K562 (cell line): ENCODE results near the gene BNIP1.

Experiments
- CTCF ChIP-seq, 3 experiments: IDR thresholded peaks in 2 of 3; conservative IDR thresholded peaks in 1 of 3; 2 replicates each; pipeline ENCODE4 v1.5.1; 2011 to 2012; ENCODE audit warnings: low read length in 3 of 3, mild to moderate bottlenecking in 3 of 3, control low read depth in 2 of 3, improper control_type of control experiment in 1 of 3, inconsistent platforms in 1 of 3, low read depth in 1 of 3, mixed read lengths in 1 of 3, moderate library complexity in 1 of 3; ENCODE audit not compliant: insufficient read depth in 2 of 3
- FOXP4 ChIP-seq: sonication (generic); formaldehyde crosslinking; IDR thresholded peaks from 2 replicates; pipeline ENCODE4 v1.8.0; 2022; ENCODE audit warnings: mild to moderate bottlenecking, missing genetic modification reagents, borderline replicate concordance
- HDGF ChIP-seq: fragments of 450-650 bp; IDR thresholded peaks from 2 replicates; pipeline ENCODE4 v1.6.1; 2016
- JUN ChIP-seq, 2 experiments: sonication (generic) in 1 of 2; formaldehyde crosslinking in 1 of 2; IDR thresholded peaks; 2 replicates each; pipeline versions ENCODE4 v1.6.1 to v1.8.0; 2012 to 2022; ENCODE audit warnings: borderline replicate concordance in 2 of 2, mild to moderate bottlenecking in 2 of 2, improper control_type of control experiment in 1 of 2, low read depth in 1 of 2, low read length in 1 of 2, missing genetic modification reagents in 1 of 2
- PKNOX1 ChIP-seq: fragments of 450-650 bp; IDR thresholded peaks from 2 replicates; pipeline ENCODE4 v1.6.1; 2016
- POLR2A ChIP-seq: fragments of 450-650 bp; conservative IDR thresholded peaks from 2 replicates; pipeline ENCODE4 v1.6.1; 2016
- RCOR1 ChIP-seq, 2 experiments: IDR thresholded peaks; 2 replicates each; pipeline ENCODE4 v1.6.1; 2012; ENCODE audit warnings: low read depth in 2 of 2, low read length in 2 of 2, borderline replicate concordance in 1 of 2, improper control_type of control experiment in 1 of 2
- TCF7 ChIP-seq: sonication (generic); IDR thresholded peaks from 2 replicates; pipeline ENCODE4 v1.6.1; 2016; ENCODE audit warnings: antibody characterized with exemption, borderline replicate concordance
- ZNF274 ChIP-seq: IDR thresholded peaks from 2 replicates; pipeline ENCODE4 v1.6.1; 2011; ENCODE audit warnings: low read depth, mild to moderate bottlenecking, low read length, moderate library complexity, borderline replicate concordance
- ZNF589 ChIP-seq: fragments of 200-800 bp; sonication (Bioruptor generic); IDR thresholded peaks from 2 replicates; pipeline ENCODE4 v1.6.1; 2016; ENCODE audit warnings: low read depth, missing genetic modification characterization, missing compliant biosample characterization
- ZNF76 ChIP-seq: fragments of 250-450 bp; sonication (Bioruptor Pico); IDR thresholded peaks from 2 replicates; pipeline ENCODE4 v1.4.0; 2020; ENCODE audit warnings: mild to moderate bottlenecking, moderate library complexity, borderline replicate concordance
- TF ChIP-seq, protein P1 (sequence below): sonication (generic); formaldehyde crosslinking; IDR thresholded peaks from 2 replicates; pipeline ENCODE4 v1.8.0; 2023; ENCODE audit warnings: mild to moderate bottlenecking, missing genetic modification reagents

DNA sequence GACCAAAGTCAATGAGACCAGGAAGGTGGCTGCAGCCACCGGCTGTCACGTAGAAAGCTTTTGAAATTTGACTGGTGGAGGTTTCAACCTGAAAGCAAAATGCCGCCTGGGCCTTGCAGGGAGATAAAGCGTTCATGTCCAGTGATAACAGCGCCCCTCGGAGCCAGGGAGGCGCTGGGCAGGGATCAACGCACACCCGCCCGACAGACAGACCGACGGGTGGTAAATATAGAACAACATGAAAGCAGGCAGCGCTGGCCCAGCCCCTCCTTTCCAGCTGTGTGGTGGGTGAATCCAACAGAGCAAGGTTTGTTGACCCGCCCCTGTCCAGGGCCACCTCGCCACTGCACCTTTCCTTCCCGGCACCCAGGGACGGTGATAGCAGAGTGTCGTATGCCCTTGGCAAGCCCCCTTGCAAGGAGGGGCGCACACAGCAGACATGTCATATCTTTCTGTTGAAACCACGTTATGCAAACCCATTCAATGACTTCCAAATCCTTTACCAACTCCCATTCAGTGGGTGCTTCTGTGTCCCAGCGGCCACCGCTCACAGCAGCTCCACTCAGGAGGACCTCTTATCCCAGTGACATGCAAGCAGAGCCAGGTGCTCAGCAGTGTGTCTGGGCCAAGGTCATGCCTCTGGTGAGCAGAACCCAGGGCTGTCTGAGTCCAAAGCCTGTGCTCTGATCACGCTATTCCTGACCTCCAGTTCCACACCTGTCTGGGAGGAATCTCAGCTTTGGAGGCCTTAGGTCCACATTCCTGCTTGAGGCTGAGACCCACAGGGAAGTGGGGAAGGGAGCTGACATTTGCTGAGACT, 52.0 kb downstream of the BNIP1 start:
- TF ChIP-seq RCOR1 (IDR thresholded peaks at IDR 0.05; ENCODE audit: borderline replicate concordance in 1 of 2, low read depth in 2 of 2, low read length in 2 of 2) = no peak
- TF ChIP-seq, protein P1, sequence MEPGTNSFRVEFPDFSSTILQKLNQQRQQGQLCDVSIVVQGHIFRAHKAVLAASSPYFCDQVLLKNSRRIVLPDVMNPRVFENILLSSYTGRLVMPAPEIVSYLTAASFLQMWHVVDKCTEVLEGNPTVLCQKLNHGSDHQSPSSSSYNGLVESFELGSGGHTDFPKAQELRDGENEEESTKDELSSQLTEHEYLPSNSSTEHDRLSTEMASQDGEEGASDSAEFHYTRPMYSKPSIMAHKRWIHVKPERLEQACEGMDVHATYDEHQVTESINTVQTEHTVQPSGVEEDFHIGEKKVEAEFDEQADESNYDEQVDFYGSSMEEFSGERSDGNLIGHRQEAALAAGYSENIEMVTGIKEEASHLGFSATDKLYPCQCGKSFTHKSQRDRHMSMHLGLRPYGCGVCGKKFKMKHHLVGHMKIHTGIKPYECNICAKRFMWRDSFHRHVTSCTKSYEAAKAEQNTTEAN = no peak
- no peak for TF ChIP-seq ZNF589 (CRISPR knock-in tag)
- TF ChIP-seq HDGF = no peak
- no peak for TF ChIP-seq ZNF76 (CRISPR knock-in tag)
- no peak for TF ChIP-seq JUN (IDR thresholded peaks at IDR 0.05; ENCODE audit: borderline replicate concordance, low read depth, low read length)
- no peak for TF ChIP-seq JUN (CRISPR knock-in tag; IDR thresholded peaks at IDR 0.05; ENCODE audit: borderline replicate concordance)
- peak in 2 of 3 experiments; percentile 16 to 34; a peak in 3 of 6 replicates for TF ChIP-seq CTCF (IDR thresholded peaks at IDR 0.05 in 2 of 3, conservative IDR thresholded peaks at IDR 0.05 in 1 of 3; ENCODE audit: insufficient read depth in 2 of 3, low read depth in 1 of 3, low read length in 3 of 3)
- no peak for TF ChIP-seq POLR2A
- TF ChIP-seq TCF7 = no peak
- no peak for TF ChIP-seq ZNF274
- no peak for TF ChIP-seq PKNOX1
- TF ChIP-seq FOXP4 = no peak
